NCI-H446 (cell line): ENCODE results near the gene STK39.

Experiments
- DNase-seq, 2 experiments: peaks; one replicate each; lab custom pipeline; 2025; lab: John Stamatoyannopoulos, UW

The STK39 gene

GRCh38 chr2:168210216-168210894 lies 37.0 kb downstream of the STK39 start:
- DNase-seq: no peak

- DNase-seq: no peak
Observed at GRCh38 chr2:168208652-168209051, 38.7 kb downstream of the STK39 start.

GRCh38 chr2:168207851-168208250 lies 39.5 kb downstream of the STK39 start:
- DNase-seq: no peak

GRCh38 chr2:168203762-168204693 lies 43.4 kb downstream of the STK39 start:
- no peak for DNase-seq

- no peak for DNase-seq
Observed at GRCh38 chr2:168201584-168202116, 45.7 kb downstream of the STK39 start.

GRCh38 chr2:168200930-168201583 lies 46.3 kb downstream of the STK39 start:
- no peak for DNase-seq

GRCh38 chr2:168198476-168199207 lies 48.8 kb downstream of the STK39 start:
- DNase-seq: no peak

GRCh38 chr2:168196764-168197180 lies 50.6 kb downstream of the STK39 start:
- DNase-seq: no peak

GRCh38 chr2:168194784-168195522 lies 52.4 kb downstream of the STK39 start:
- DNase-seq: no peak

- no peak for DNase-seq
Observed at GRCh38 chr2:168192839-168193616, 54.4 kb downstream of the STK39 start.

- no peak for DNase-seq
Observed at GRCh38 chr2:168191955-168192785, 55.2 kb downstream of the STK39 start.

GRCh38 chr2:168190590-168191336 lies 56.6 kb downstream of the STK39 start:
- DNase-seq: no peak

- DNase-seq: no peak
Observed at GRCh38 chr2:168189835-168190569, 57.4 kb downstream of the STK39 start.

GRCh38 chr2:168188002-168188401 lies 59.4 kb downstream of the STK39 start:
- DNase-seq: no peak

- DNase-seq: no peak
Observed at GRCh38 chr2:168186452-168186851, 60.9 kb downstream of the STK39 start.

GRCh38 chr2:168185583-168186274 lies 61.7 kb downstream of the STK39 start:
- DNase-seq: no peak
